GM19099 (cell line): ENCODE results near the gene SND1.

Source experiments
- POLR2A ChIP-seq: IDR thresholded peaks from 3 replicates; pipeline ENCODE4 v1.6.1; 2011; ENCODE audit warnings: low read depth; ENCODE audit not compliant: insufficient read length; ENCODE audit errors: extremely low read depth

The SND1 gene

DNA sequence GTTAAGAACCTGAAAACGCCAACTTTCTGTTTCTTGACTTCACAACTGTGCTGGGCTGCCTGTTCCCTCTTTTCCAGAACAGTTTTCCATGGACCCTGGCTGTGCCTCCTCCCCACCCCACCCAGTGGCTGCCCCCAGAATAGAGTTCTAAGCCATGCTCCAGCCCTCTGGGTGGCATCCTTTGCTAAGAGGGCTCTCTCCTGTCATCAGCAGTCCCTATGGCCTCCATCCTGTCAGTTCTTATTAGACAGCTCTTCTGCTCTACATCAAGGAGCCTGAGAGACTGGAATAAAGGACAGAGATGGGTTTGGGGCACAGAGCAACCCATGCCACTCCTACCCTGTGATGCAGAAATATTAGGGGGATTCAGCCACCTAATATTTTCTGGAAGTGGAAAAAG is 393.2 kb downstream of the SND1 start:
- no peak for TF ChIP-seq POLR2A

DNA sequence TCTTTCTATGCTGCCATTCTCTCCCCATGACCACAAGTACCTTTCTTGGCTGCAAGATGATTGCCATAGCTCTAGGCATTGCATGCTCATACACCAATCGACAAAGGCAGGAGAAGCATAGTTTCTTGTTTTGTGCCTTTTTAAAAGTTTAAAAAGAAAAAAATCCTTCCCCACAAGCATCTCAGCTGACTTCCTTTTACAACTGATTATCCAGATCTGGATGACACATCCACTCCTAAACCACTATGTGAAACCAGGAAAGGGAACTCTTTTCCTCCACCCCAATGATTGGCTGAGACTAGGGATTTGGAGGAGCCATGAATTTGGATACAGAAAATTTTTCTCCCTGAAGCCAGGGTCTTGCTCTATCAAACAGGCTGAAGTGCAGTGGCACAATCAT is 393.8 kb downstream of the SND1 start:
- TF ChIP-seq POLR2A = no peak

DNA sequence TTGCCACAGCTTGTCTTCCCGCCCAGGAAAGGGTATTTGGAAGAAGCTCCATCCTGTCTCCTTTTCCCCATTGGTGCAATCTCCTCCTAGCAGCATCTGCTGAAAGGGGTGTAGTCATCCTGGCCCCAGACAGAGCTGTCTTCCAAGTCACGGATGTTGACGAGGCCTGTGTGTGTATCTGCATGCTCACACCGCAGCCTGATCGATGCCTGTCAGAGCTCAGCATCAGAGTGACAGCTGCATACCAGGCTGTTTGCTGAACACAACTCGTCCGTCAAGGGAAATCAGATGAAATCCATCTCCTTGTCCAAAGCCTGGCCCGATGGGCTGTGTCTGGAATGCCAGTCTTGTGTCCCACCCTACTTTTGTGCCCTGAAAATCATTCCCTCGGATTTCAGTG is 400.4 kb downstream of the SND1 start:
- no peak for TF ChIP-seq POLR2A

DNA sequence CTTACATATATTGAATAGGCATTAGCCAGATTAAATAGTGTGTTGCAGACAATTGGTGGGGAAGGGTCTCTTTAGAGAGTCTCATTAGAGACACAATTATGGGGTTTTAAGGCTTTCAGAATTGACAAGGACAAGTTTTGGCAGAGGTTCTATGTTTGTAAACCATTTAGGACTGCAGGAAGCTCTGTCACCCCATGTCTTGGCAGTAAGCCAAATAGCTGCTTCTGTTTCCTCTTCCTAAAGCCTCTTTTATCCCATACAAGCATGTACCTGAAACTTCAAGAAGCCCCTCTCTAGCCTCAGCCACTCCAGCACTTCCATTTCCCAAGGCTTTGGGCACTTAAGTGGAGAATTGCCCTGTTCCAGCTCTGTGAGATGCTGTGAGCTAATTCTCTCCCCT is 401.0 kb downstream of the SND1 start:
- no peak for TF ChIP-seq POLR2A

DNA sequence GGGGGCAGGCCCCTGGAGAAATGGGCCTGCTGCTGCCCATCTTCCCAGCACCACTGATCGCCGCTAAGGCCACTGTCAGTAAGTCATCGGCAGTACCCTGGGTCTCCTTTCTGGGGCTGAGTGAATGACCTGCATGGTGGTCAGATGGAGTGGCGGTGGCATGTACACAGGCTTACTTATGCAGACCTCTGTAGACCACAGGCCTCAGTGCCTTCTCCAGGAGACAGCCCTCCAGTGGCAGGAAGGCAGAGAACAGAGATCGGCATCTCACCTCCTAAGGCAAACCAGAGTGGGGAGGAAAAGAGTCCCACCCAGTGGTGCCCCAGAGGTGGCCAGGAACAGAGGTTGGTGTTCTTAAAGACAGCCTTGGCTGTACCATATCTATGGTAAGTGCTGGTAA is 402.0 kb downstream of the SND1 start:
- TF ChIP-seq POLR2A = no peak

DNA sequence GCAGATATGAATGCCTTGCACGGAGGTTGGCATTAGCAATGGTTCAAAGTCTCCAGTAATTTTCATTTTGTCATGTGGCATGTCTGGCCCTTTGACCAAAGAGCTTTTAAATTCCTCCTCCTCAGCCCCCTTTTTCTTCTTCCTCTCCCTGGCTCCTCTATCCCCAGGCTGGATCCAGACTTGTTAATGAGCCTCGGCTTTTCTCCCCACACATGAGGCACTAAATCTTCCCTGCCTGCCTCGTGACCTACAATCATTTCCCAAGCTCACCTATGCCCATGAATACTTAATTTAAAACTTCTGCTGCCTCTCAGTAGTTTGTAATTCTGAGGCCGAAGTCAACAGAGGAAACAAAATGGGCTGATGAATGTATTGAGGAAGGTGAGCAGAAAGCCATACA is 402.5 kb downstream of the SND1 start:
- no peak for TF ChIP-seq POLR2A

DNA sequence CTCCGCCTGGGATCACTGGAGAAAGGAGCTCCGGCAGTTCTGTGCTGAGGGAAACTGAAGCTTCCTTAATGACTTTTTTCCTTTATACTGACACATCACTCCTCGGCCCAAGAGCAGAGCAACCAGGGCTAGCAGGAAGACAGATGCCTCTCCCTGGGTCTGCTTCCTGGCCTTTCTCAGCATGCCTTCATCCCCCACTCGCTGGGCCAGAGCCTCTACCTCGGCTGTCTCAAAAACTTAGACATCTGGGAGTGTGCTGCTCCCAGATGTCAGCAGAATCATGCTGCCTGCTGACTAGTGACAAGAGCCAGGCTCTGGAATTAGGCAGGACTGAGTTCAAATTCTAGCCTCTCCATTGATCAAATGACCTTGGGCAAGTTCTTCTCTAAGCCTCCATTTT is 403.6 kb downstream of the SND1 start:
- no peak for TF ChIP-seq POLR2A

DNA sequence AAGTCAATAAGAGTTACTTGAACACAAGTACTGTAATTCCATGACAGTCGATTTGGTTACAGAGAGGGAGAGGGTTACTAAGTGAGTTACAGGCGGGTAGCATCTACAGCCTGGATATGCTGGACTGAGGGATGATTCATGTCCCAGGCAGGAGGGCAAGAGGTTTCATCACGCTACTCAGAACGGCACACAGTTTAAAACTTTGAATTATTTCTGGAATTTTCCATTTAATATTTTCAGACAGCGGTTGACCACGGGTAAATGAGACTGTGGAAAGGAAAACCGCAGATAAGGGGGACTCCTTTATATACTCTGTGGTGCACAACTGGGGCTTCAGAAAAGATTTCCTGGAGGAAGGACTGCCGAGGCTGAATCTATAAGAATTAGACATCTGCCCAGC is 404.9 kb downstream of the SND1 start:
- TF ChIP-seq POLR2A = no peak

DNA sequence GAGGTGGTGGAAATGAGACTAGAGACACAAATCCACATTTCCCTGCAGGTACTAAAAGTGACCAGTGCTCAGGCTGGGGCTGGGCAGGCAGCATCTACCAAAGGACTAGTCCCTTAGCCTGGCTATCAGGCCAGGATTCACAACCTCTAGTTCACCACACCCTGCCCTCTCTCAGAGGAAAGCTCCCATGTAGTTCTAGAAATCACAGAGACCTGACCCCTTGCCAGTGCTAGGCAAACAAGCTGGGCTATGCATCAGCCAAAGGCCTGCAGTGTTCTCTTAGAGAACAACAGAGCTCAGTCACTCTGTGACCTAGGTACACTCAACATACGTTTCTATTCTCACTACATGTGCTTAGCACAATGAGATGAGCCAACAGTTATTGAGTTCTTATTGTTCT is 405.9 kb downstream of the SND1 start:
- no peak for TF ChIP-seq POLR2A

DNA sequence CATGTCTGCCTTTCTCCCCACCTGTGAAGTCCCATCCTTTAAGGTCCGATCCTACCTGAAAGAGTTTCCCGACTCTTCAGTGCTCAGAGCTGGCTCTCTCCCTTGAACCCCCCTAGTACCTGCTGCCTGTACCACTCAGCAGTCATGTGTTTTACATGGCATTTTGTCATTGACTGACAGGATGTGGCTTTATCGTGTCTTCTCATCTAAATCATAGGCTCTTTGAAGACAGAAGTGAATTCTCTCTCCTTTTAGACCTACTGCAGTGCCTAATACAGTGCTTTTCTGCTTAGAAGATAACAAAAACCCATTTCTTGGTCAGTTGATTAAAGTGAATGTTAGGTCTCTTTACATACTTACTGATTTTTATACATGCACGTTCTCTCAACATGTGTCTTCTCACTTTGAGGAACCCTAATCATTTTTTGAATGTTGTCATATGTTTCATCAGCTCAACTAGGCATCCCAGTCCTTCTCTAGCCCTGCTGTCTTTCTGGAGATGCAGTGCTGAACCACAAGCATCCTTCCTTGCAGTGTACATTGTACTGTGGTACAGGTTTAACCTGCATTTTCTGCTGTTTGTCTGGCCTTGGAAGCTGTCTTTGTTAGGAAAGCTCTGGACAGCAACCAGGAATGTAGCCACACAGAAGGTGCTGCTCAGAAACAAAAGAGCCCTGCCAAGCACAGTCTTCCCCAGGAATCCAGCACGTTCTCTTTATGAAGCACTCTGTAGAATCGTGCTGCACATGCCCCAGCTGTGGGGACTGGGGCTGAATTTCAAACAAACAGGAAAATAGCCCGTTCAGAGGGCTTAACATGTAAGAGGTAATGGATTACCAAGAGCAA is 407.4 kb downstream of the SND1 start:
- no peak for TF ChIP-seq POLR2A

DNA sequence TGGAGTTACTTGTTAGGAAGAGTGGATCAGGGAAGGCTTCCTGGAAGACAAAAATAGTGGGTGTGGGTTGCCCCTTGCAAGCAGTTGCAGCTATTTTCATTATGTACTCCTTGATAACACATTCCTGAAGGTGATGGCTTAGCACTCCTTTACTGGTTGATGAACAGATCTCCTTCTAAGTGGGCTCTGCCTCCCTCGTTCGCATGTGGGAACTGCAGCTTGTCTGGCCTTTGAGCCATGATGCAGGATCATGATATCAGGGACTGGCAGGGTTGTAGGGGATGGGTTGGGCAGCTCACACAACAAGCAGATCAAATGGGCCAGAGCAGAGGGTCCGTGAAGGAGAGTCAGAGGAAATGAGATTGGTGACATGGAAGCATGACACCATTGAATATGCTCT is 408.0 kb downstream of the SND1 start:
- no peak for TF ChIP-seq POLR2A

DNA sequence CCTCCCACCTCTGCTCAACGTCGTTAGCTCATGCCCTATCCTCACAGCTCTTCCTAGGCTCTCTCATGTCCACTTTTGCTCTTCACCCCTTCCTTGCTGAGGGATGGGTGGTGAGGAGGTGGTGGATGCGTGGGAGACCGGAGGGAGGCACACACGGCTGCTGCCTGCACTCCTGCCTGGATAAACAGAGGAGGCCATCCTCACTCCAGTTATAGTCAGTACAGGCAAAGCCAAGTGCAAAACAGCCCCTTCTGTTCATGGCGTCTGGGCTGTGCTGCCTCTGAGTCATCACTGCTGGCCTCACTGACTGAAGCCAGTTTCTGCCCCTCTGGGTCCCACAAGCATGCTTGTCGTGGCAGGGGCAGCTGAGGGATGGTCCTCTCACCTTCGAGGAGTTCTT is 411.1 kb downstream of the SND1 start:
- no peak for TF ChIP-seq POLR2A

DNA sequence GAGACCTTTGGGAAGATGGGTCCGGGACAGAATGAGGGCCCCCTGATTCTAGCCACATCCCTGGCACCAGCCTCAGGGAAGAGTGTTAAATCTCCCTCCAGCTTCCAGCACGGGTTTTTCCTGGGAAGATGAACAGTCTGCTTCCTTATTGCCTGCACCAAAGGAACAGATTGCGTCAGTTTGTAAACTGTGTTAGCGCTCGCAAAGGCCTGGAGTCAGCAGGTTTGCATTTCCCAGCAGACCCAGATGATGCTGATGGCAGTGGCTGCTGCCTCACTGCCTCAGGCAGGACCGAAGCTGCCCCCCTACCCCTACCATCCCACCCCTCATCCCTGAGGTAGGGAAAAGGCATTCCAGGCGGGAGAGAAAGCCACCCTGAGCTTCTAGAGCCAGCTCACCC is 413.9 kb downstream of the SND1 start:
- TF ChIP-seq POLR2A = no peak

DNA sequence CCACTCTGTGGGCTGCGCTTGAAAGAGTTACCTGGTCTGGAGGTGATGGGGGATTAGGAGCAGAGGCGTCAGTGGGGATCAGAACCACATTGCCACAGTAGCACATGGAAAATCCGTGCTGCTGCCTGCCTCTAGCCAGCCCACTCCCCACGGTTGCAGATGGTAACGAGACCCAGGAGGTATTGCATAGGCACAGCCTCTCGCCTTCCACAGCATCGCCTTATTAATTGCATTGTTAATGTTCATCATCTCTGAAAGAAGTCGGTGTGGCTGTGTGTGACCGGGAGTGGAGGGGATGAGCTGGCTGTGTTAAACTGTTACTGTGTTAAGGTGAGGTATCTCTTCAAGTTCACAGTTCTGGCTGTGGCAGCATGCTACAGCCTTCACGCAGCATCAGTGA is 414.4 kb downstream of the SND1 start:
- TF ChIP-seq POLR2A = no peak

DNA sequence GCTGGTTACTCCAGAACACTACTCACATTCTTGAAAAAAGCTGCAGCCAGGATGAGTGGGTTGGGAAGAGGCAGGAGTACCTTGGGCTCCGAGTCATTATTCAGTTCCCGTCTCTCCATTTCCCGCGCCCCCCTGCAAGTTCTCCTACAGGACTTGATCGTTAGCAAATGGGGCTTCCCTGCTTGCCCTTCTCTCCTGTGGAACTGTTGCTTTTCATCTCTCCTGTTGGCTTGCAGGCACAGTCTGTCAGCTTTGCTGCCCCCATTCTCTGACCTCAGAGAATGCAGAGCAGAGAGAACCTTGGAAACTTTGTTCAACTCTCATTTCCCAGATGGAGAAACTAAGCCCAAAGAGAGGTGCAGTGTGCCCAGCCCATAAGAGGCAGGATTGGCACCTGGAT is 414.9 kb downstream of the SND1 start:
- TF ChIP-seq POLR2A = no peak

DNA sequence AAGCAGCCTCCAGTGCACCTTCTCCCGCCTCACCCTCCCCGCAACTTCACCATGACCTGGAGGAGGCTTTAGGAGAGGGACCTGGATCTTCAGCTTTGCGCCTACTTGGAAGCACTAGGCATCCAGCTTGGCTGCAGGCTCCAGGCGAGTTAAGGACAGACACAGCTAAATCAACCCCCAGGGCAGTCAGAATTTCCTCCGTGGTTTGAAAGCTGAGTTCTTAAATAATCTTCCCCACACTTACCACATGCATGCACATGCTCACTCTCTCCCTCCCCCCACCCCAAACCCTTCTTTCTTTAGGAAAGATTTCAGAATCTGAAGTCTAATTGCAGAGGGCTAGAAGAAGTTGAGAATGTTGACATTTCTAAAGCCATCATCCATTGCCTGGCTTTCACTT is 416.0 kb downstream of the SND1 start:
- TF ChIP-seq POLR2A = no peak

DNA sequence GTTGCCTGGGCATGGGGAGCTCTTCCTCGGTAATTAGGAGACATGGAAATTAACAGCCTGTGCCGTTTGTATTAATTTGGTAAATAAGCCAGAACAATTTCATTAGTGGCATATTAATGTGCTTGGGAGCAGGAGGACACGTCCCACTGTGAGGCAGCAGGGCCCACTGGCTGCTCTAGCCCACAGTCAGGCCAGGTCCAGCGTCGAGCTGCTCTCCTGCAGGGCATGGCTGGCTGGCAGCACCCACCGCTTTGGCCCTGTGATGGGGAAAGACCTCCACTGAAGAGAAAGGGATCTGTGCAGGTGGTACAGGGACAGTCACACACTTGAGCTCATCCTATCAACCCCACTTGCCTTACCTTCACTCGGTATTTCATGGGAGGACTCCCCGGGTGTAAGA is 416.8 kb downstream of the SND1 start:
- TF ChIP-seq POLR2A = no peak

DNA sequence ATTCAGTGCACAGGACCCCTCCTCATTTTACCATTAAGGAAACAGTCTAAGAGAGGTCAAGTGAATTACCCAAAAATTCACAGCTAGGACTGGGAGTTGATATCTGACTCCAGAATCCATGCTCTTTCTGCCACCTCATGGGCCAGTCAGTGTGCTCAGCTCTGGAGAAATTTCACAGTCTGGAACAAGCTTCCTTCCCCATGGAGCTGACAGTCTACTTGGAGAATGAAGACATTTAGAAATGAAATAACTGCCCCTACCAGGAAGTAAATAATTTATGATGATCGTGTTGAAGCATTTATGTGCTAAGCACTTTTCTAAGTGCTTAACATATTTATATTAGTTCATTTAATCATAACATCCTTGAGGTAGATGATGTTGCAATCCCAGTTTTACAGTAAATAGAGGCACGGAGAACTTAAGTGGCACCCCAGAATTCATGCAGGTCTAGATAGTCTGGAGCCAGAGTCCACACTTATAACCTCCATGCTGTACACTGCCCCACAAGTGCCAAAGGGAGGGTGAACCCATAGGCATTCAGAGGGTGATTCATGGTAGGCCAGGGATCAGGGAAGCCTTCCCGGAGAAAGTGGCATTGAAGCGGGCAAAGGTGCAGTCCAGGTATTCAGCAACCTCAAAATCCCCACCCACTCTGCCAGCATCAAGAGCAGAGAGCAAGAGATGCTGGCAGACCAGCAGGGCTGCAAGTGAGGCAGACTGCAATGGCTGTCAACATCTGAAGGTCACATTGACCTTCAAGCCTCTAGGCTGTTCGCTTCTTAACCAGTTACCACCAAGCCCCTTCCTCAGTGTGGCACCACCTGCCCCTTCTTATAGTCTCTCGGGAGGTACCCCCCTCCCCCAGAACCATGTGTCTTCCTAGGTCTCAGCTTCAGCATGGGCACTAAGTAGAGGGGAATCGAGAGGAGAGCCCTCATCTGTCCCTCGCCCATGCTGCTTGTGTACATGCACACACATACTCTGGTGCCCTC is 417.7 kb downstream of the SND1 start:
- no peak for TF ChIP-seq POLR2A
